GM21390 (cell line): ENCODE data around the gene GPR179.

ENCODE experiments used
- ATAC-seq: cut with Tn5 transposase; IDR thresholded peaks from one replicate; pipeline ENCODE4 v1.9.1; 2021; ENCODE audit not compliant: unreplicated experiment

The GPR179 gene, protein sequence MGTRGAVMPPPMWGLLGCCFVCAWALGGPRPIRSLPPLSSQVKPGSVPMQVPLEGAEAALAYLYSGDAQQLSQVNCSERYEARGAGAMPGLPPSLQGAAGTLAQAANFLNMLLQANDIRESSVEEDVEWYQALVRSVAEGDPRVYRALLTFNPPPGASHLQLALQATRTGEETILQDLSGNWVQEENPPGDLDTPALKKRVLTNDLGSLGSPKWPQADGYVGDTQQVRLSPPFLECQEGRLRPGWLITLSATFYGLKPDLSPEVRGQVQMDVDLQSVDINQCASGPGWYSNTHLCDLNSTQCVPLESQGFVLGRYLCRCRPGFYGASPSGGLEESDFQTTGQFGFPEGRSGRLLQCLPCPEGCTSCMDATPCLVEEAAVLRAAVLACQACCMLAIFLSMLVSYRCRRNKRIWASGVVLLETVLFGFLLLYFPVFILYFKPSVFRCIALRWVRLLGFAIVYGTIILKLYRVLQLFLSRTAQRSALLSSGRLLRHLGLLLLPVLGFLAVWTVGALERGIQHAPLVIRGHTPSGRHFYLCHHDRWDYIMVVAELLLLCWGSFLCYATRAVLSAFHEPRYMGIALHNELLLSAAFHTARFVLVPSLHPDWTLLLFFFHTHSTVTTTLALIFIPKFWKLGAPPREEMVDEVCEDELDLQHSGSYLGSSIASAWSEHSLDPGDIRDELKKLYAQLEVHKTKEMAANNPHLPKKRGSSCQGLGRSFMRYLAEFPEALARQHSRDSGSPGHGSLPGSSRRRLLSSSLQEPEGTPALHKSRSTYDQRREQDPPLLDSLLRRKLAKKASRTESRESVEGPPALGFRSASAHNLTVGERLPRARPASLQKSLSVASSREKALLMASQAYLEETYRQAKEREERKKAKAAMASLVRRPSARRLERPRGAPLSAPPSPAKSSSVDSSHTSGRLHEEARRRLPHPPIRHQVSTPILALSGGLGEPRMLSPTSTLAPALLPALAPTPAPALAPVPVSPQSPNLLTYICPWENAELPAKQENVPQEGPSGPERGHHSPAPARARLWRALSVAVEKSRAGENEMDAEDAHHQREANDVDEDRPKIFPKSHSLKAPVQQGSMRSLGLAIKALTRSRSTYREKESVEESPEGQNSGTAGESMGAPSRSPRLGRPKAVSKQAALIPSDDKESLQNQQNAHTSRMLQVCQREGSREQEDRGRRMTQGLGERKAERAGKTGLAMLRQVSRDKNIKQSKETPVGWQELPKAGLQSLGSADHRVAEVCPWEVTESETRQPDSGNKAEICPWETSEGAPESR (N-terminal part only)

DNA sequence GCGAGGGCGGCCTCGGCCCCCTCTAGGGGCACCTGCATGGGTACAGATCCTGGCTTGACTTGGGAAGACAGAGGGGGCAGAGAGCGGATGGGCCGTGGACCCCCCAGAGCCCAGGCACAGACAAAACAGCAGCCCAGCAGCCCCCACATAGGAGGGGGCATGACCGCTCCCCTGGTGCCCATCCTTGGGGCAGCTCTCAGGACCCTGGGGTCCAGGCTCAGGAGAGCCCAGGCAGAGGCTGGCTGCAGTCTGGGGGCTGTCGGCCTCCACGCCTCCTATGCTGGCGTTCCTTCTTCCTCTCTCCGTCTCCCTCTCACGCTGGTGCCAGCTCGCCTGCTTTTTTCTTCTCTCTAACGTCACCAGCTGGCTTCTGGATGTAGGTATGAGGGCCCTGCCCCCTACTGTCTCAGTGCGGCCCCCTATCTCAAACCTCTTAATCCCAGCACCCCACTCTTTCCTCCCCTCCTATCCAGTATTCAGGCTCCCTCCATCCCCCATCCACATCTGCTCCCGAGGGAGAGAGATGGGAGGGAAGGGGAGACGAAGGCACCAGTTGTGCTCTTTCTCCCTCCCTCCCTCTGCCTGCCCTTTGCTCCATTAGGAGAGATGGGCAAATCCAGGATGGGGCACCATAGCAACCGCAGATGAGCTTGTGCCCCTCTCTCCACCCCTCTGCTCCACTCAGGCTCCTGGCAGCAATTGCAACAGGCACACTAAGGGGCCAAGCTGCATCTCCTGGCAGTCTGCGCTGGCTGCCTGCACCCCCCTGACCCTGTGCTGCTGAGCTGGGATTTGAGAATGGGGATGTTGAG is at the start of gene GPR179:
Gene GPR179 (minus strand): TSS at position 349 of the 812 bp plus-strand sequence. CDS start 167 bp downstream, at position 182.
- no peak for ATAC-seq

DNA sequence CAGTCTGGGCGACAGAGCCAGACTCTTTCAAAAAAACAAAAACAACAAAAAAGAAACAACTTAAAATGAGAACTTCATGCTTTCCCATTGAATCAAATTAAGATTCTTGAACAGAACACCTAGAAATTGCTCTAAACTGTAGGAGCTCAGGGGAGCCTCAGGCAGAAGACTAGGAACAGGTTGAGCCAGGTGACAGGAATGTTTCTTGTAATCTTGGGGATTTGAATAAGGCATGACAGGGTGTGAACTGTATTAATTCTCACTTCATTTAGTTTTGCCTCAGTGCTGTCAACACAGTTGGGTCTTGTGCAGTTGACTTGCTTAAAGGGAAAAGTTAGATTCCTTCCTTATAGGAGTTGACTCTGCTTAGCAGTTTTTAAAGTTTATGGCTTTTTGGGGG is 35.7 kb upstream of the GPR179 start:
- ATAC-seq, result no peak

DNA sequence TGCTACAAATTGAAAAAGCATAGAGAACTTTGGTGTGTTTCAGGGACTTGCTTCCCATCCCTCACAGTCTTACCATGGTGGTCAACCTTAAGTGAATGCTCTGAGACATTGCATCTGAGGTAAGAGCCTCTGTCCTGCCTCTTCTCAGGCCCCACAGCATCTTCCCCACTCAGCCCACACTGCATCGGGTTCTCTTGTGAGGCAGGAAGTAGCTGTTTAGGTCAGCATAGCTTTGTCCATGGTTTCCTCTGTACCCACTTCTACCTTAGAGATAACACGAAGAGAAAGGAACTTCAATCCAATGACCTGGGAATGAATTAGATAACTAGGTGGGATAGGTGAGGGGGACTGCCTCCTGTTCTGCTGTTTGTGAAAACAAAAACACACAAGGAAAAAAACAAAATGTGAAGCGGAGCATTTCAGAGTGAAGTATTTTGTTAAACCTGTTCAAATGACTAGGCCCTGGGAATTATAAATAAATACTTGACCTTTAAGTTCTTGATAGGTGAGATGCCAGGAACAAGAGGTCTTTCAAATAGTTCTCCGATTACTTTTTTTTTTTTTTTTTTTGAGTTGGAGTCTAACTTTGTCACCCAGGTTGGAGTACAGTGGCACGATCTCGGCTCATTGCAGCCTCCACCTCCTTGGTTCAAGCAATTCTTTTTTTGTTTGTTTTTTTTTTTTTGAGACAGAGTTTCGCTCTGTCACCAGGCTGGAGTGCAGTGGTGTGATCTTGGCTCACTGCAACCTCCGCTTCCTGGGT is 25.5 kb upstream of the GPR179 start:
- ATAC-seq, result no peak

DNA sequence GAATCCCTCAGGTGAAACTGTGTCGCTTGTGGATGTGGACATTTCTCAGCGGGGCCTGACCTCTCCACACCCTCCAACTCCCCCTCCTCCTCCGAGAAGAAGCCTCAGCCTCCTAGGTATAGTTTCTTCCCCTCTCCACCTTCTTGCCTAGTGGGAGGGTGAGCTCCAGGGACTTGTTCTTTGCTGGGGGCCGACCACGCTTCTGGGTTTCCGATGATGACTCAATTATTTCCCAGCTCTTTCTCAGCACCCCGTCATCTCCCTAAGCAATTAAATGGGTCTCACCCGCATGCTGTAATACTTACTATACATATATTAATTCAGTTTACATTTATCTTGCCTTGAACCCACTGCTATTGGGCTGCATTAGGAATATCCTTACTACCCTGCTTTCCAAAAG is 21.0 kb upstream of the GPR179 start:
- ATAC-seq, result no peak

DNA sequence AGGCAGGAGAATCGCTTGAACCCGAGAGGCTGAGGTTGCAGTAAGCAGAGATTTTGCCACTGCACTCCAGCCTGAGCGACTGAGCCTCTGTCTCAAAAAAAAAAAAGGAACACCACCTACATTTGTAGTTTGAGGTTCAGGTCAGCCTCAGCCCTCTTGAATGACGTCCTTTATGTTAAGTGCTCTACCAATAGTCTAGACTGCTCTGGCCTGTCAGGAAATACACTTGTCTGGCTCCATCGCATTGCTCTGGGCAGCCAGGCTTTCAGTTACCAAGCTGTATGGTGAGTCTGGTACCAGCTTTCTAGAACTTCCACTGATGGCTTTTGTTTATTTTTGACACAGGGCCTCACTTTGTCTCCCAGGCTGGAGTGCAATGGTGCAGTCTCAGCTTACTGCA is 19.3 kb upstream of the GPR179 start:
- ATAC-seq, result no peak

DNA sequence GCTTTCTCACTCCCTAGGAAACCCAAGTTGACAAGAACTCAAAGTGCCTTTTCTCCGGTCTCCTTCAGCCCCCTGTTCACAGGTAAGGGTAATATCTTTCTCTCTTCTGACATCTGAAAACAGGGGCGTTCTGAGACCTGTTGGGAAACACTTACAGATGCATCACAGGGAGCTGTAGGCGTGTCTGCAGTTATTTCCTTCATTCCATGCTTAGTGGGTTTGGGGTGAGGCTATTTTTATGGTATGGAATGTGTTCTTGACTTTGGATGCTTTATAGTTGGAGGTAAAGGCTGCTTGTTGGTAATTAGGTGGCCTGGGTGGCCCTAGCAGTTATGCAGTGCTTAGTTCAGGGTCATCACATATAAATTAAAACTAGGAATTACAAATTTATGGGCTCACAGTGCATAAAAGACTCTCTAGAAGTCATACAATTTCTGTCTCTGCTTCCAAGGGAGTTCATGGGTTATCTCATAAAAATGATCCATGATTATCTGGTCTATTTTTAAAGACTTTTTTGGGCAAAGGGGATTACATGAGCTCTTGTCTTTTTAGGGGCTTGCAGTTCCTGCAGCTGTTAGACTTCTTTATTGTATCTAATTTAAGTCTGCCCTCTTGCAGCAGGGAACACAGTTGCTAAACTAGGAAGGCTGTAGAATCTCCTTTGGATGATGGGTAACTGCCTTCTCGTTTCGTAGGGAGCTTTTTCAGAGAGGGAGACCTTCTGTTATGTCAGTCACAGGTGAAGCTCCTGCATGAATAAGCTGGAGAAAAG is 18.1 kb upstream of the GPR179 start:
- no peak for ATAC-seq

DNA sequence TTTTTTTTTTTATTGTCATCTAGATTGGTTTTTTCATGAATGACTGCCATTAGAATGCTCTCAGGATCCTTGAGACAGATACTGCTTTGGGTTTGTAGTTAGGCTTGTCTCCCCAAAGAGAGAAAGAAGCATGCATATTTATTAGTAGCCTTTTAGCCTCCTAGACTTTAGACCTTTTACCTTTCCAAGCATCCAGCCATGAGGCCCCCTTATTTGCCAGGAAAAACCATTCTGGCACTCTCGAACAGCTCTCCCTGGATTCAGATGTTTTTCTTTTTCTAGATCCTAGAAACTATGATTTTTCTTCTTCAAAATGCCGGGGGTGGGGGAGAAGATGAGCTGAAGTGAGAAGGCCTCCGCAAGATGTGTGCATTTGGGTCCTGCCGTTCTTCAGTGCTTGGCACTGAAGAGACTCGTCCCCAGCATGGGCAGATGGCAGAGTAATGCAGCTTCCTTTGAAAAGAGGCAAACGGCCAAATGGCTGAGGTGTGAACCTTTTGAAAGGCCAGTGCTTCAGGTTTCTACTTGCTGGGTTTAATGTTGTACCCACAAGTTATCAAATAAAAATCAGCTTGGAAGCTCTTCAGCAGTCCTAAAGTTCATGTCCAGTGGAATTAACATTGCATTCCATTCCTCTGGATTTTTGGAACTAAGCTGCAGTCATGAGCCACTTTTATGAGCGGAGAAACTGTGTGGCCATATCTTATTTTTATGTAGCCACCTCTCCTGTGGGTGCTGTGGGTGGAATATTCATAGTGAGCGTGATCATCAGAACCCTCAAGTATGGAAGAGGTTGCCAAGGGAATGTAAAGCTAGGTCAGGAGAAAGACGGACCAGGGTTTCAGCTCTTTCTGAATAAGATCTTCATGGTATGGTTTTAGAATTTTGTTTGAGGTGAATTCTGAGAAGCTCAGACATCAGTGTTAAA is 15.1 kb upstream of the GPR179 start:
- ATAC-seq, result no peak

DNA sequence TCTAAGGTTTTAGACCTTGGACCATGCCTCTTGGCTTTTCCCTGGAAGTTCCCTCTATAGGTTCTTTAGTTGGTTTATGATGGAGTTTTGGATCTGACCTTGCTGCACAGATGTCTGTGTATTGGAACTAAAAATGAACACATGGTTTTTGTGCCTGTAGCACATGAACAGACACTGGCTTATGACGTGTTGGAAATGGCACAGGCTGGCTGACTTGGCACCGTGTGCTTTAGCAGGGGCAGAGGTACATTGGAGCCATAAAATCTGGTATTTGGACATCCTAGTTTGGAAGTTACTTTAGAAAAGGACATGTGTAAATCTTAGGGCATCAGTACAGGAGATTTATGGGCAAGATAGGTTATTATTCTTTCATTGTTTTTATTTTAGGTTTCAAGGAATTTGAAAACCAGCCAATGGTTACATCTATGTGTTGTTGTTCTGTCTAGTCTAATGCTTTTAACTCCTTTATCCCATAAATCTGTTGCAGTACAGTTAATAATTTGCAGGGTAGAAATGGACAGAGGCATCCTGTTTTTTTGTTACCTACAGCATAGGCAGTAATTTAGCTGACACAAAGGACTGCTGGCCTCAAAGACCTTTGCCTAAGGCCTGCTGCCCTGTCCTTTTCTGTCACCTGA is 13.8 kb upstream of the GPR179 start:
- no peak for ATAC-seq

DNA sequence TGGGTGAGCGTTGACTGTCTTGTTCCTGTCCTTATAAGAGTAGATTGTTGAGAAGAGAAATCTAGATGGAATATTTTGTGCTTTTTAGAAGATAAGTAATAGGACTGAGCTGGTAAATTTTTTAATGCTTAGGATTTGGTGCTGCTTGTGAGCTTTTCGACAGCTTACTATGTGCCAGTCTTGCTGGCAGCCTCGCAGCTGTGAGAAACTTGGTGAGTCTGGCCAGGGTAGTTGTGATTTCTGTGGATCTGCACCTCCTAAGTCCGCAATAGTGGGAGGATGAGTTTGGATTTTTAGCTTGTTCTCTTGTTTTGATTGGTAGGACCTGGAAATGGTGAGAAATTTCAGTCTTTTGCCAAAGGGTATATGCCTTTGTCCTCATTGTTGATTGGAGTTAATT is 11.5 kb upstream of the GPR179 start:
- ATAC-seq, result no peak

DNA sequence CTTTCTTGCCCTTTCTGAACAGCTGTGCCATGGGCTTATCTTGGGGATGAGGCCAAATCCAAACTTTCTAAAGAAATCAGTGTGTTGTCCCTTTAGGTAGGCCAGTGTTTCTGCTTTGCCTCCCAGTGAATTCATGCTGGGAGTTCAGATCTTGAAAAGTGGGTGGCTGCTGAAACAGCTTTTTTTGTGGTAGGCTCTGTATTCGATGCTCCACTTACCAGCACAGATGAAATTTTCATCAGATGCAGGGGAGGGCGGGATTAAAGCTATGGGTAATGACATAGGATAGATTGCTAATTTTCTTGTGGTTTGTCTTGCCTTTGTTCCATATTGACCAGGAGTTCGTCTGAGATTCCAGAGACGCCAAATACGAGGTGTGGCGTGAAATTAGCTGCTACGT is 10.7 kb upstream of the GPR179 start:
- ATAC-seq, result no peak

DNA sequence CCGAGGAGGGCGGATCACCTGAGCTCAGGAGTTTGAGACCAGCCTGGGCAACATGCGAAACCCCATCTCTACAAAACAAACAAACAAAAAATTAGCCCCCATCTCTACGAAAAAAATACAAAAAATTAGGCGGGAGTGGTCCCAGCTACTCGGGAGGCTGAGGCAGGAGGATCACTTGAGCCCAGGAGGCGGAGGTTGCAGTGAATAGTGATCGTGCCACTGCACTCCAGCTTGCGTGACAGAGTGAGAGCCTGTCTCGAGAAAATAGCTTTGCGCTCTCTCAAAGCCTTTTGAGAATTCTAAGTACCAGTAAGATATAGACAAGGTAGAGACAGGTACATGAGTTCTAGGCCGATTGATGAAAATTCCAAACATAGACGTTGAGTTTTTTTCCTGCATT is 9.9 kb upstream of the GPR179 start:
- ATAC-seq, result no peak

DNA sequence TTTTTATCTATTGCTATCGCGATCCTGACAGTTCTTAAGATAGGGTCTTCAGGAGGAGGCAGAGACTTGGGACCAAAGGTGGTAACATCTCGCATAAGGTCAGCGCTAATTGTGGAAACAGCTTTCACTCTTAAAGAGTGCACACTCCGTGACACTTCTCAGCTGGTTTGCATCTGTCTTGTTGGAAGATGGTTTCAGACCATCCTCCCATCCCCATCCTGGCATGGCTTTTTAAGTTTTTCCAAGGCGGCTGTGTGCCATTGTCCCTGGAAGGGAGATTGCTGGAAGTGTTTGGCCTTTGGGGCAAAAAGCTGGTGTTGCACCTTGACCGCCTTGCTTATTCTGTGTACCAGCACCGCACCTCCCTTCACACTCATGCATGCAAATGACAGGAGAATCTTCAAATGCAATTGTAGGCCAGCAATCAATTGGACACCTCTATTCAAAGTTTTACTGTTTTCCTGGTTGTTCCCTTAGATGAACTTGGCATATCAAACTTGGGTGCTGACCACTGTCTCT is 9.4 kb upstream of the GPR179 start:
- ATAC-seq, result no peak

DNA sequence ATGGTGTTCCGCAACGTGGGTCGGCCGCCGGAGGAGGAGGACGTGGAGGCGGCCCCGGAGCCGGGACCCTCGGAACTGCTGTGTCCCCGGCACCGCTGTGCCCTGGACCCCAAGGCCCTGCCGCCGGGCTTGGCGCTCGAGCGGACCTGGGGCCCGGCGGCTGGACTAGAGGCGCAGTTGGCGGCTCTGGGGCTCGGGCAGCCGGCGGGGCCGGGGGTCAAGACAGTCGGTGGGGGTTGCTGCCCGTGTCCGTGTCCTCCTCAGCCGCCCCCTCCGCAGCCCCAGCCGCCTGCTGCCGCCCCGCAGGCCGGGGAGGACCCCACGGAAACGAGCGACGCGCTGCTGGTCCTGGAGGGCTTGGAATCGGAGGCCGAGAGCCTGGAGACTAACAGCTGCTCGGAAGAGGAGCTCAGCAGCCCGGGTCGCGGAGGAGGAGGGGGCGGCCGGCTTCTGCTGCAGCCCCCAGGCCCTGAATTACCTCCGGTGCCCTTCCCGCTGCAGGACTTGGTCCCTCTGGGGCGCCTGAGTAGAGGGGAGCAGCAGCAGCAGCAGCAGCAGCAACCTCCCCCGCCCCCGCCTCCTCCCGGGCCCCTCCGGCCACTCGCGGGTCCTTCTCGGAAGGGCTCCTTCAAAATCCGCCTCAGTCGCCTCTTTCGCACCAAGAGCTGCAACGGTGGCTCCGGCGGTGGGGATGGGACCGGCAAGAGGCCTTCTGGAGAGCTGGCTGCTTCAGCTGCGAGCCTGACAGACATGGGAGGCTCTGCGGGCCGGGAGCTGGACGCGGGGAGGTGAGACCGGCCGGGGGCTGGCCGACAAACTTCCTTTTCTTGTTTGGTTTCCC is 8.7 kb upstream of the GPR179 start:
- ATAC-seq, result no peak

DNA sequence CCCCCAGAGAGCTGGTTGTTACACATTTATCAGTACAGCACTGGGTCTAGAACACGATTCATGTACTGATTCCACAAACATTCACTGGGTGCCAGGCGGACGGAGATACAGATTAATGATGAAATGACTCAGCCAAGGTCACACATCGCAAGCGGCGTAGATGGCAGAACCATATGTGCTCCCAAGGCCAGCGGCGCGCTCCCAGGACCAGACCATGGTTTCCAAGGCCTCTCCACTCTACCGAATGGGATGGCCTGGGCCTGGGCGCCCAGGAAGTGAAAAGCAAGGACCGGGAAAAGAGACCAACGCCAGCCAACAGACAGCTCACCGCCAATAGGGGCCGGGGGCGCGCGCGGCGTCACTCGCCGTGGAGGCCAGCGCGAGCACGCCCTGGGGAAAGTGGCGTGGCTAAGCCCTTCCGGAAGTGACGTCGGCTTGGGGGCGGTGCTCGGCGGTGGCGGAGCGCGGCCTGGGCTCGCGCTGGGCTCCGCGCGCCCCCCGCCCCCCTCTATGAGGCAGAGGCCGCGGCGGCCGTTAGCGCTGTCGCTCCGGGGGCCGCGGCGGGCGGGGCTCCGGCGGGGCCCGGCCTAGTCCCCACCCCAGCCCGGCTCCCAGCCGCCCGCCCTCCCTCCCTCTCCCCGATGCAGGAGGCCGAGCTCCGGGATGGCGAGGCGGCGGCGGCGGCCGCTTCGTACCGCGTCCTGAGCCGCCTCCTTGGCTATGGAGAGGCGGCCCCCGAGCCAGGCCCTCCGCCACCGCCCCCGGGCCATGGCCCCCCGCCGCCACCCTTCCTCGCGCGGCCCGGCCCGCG is 7.9 kb upstream of the GPR179 start, which contains the start of gene SOCS7:
Gene SOCS7 (plus strand): TSS at position 433 of the 811 bp plus-strand sequence. CDS start 209 bp downstream, at position 642.
- ATAC-seq, result peak; percentile 77

DNA sequence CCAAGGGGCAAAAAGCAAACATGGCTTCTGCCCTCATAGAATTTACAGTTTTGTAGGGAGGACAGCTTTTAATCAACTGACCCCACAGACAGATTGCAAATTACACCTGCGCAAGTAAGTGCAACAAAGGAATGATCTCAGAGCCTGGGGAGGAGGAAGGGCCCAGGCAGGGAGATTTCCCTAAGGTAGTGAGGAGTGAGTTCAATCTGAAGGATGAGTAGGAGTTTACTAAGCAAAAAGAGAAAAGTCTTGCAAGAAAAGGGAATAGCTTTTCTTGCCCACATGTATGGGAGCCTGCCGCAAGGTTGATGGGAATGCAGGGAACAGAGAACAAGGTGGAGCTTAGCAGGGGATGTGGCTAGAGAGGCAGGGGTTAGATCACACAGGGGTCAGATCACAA is 6.3 kb upstream of the GPR179 start:
- no peak for ATAC-seq
